GM12878 (cell line): ENCODE results near the gene CDRT15. TPM values are rescaled to one million over a fixed set of nuclear protein-coding genes. Genes with fewer than 3 reads are reported as not detected.
"Not testable (repeated sequence)": the region's sequence is repeated elsewhere in the genome, so short reads cannot be mapped to it uniquely, and the experiment has no call there.

Source experiments
- ATAC-seq: fragments of 200-7000 bp; cut with Tn5 transposase; 3 replicates; pipeline ENCODE4 v1.9.1; 2020; ENCODE audit warnings: mild to moderate bottlenecking, moderate library complexity
- BruUV-seq: library from RNA; stranded (reverse); fragments of 400-500 nt; replicated peaks from 2 replicates; lab custom pipeline; 2021; lab: Mats Ljungman, UMichigan
- CTCF ChIA-PET: fragments of 300-600 bp; sonication (Branson Sonifier 250); formaldehyde crosslinking; extraction: SDS; loops from one replicate; lab custom pipeline; 2021; ENCODE audit warnings: inconsistent platforms; lab: Yijun Ruan, JAX
- POLR2A ChIA-PET: fragments of 350-600 bp; formaldehyde crosslinking; extraction: SDS; loops from one replicate; lab custom pipeline; 2021; ENCODE audit warnings: inconsistent platforms; lab: Charles Lee
- RAD21 ChIA-PET: fragments of 300-600 bp; sonication (Branson Sonifier 250); formaldehyde crosslinking; loops from one replicate; lab custom pipeline; 2023; ENCODE audit warnings: antibody characterized with exemption; ENCODE audit not compliant: unreplicated experiment; lab: Charles Lee
- SMC1A ChIA-PET: fragments of 300-600 bp; sonication (Branson Sonifier 250); formaldehyde crosslinking; loops from one replicate; lab custom pipeline; 2023; ENCODE audit not compliant: unreplicated experiment, uncharacterized antibody; lab: Charles Lee
- DNase-seq: peaks from one replicate; pipeline ENCODE4 v3.0.0-alpha.2; 2011; ENCODE audit warnings: low read depth, low spot score
- FAIRE-seq: peaks from 3 replicates; lab custom pipeline; 2011; peaks lifted over from hg19 to GRCh38; lab: Jason Lieb, UNC
- H2AFZ ChIP-seq: 2 replicates; pipeline ENCODE4 v1.6.0; 2011; ENCODE audit warnings: low read depth, low read length, control low read depth; ENCODE audit not compliant: control insufficient read depth
- H3K27ac ChIP-seq: 2 replicates; pipeline ENCODE4 v1.5.1; 2011; ENCODE audit warnings: control low read depth; ENCODE audit not compliant: control insufficient read depth, insufficient read depth
- H3K27me3 ChIP-seq, 2 experiments: replicated peaks in 1 of 2; 2 replicates each; pipeline versions ENCODE4 v1.6.0 to v1.6.1; 2011; ENCODE audit warnings: low read length in 1 of 2; ENCODE audit not compliant: control insufficient read depth in 2 of 2, insufficient read depth in 2 of 2
- H3K36me3 ChIP-seq, 2 experiments: 2 replicates each; pipeline ENCODE4 v1.5.1; 2011; ENCODE audit warnings: low read length in 1 of 2; ENCODE audit not compliant: control insufficient read depth in 2 of 2, insufficient read depth in 2 of 2
- H3K4me1 ChIP-seq: 2 replicates; pipeline ENCODE4 v1.6.1; 2011; ENCODE audit warnings: mild to moderate bottlenecking, low read length, moderate library complexity, mixed read lengths; ENCODE audit not compliant: control insufficient read depth, insufficient read depth
- H3K4me2 ChIP-seq: 2 replicates; pipeline ENCODE4 v1.6.0; 2011; ENCODE audit warnings: control low read depth; ENCODE audit not compliant: control insufficient read depth, insufficient read depth
- H3K4me3 ChIP-seq: fragments of 200-600 bp; sonication (generic); 2 replicates; pipeline ENCODE4 v1.5.1; 2016
- H3K79me2 ChIP-seq: 2 replicates; pipeline ENCODE4 v1.6.0; 2011; ENCODE audit warnings: low read length; ENCODE audit not compliant: control insufficient read depth, insufficient read depth
- H3K9ac ChIP-seq: 2 replicates; pipeline ENCODE4 v1.8.0; 2011; ENCODE audit warnings: low read length, control low read depth, mixed read lengths; ENCODE audit not compliant: control insufficient read depth, insufficient read depth
- H3K9me3 ChIP-seq: replicated peaks from 3 replicates; pipeline ENCODE4 v1.5.1; 2011; ENCODE audit warnings: mild to moderate bottlenecking, low read length; ENCODE audit not compliant: control insufficient read depth, insufficient read depth
- H4K20me1 ChIP-seq: 2 replicates; pipeline ENCODE4 v1.6.0; 2011; ENCODE audit not compliant: control insufficient read depth, insufficient read depth
- WGBS: methylation state at CpG from one replicate; pipeline ENCODE4 v1.1.6; 2016; ENCODE audit warnings: low lambda C conversion rate; ENCODE audit not compliant: insufficient replicate concordance, insufficient coverage; ENCODE audit errors: missing lambda C conversion rate; 5-methylcytosine and 5-hydroxymethylcytosine counted together
- in situ Hi-C: fragments of 300-500 bp; cut with MboI; formaldehyde crosslinking; loops from 9 replicates; pipeline ENCODE4 v1.14.3; 2018; ENCODE audit warnings: mixed read lengths
- intact Hi-C: fragments of 100-400 bp; cut with micrococcal nuclease; formaldehyde crosslinking; loops from one replicate; pipeline ENCODE4 v1.14.2; 2022; ENCODE audit not compliant: unreplicated experiment
- polyA plus RNA-seq, 11 experiments: library from polyadenylated mRNA; depleted of rRNA in 4 of 11; unstranded in 6 of 11; stranded (reverse) in 5 of 11; fragments of >200 nt; fragmentation: Nextera tagmentation in 4 of 11; fragmentation: Illumina TruSeq in 1 of 11; extraction: Ambion mirVana in 4 of 11; extraction: Trizol in 1 of 11; gene quantifications; 1 replicate in 1 of 11; 2 replicates in 10 of 11; pipeline versions ENCODE4 v1.2.1 to v1.2.3, GENCODE V29; 2011 to 2016; ENCODE audit warnings: inconsistent platforms in 2 of 11, missing spikeins in 2 of 11, low read depth in 1 of 11
- total RNA-seq, 4 experiments: library from RNA; depleted of rRNA in 3 of 4; stranded (reverse); fragments of >200 nt in 3 of 4; fragmentation: Illumina TruSeq in 1 of 4; extraction: Trizol in 1 of 4; gene quantifications; 2 replicates each; pipeline versions ENCODE4 v1.2.1 to v1.2.3, GENCODE V29; 2013 to 2021

CDRT15 gene
- total and polyA plus RNA-seq, 10 of the 15 experiments (the other 5 are each of a cell fraction or from before 2014, with no cell fraction given) = 0.29 TPM; not detected in 9

- BruUV-seq, H3K36me3 ChIP-seq, RAD21 ChIA-PET, H3K4me1 ChIP-seq, H3K9me3 ChIP-seq, H3K27me3 ChIP-seq, CTCF ChIA-PET, H4K20me1 ChIP-seq, H3K79me2 ChIP-seq, H3K4me2 ChIP-seq, SMC1A ChIA-PET, POLR2A ChIA-PET, FAIRE-seq, H3K9ac ChIP-seq, H3K4me3 ChIP-seq, ATAC-seq, H2AFZ ChIP-seq, intact Hi-C loops, H3K27ac ChIP-seq, in situ Hi-C loops, DNase-seq: not testable (repeated sequence)
- WGBS = 85% methylated on average over 2 of the region's 4 CpGs
Observed at GRCh38 chr17:14186443-14186842, 50.2 kb downstream of the CDRT15 start.

Other genes with a start within 250 kb of the CDRT15 start
- 25.0 and 26.0 TPM in 2 replicates for gene COX10, start 167.4 kb downstream of the CDRT15 start, total RNA-seq (2014; rRNA removed)
- 18.7 and 19.3 TPM in 2 replicates for gene COX10, start 167.4 kb downstream of the CDRT15 start, total RNA-seq (2014; rRNA removed; fragmentation: Illumina TruSeq; extraction: Trizol)
- gene COX10, start 167.4 kb downstream of the CDRT15 start, total RNA-seq (2021) = 21.2 and 22.8 TPM in 2 replicates
- 17.9 and 19.8 TPM in 2 replicates for gene COX10, start 167.4 kb downstream of the CDRT15 start, polyA plus RNA-seq (2011; rRNA removed)
- 20.7 and 29.3 TPM in 2 replicates for gene COX10, start 167.4 kb downstream of the CDRT15 start, polyA plus RNA-seq (2014; fragmentation: Illumina TruSeq; extraction: Trizol)
- gene COX10, start 167.4 kb downstream of the CDRT15 start, polyA plus RNA-seq (2014; fragmentation: Nextera tagmentation; extraction: Ambion mirVana) = 10 to 100 TPM in 1 of 2 experiments, 1 to 10 TPM in 1; 9.6 to 12.6 TPM
- gene COX10, start 167.4 kb downstream of the CDRT15 start, polyA plus RNA-seq (2014; rRNA removed) = 16.2 and 16.9 TPM in 2 replicates
- 10 to 100 TPM; 28.7 to 29.4 TPM for gene COX10, start 167.4 kb downstream of the CDRT15 start, polyA plus RNA-seq (2016; fragmentation: Nextera tagmentation; extraction: Ambion mirVana)
- gene HS3ST3B1, start 64.2 kb upstream of the CDRT15 start, total RNA-seq (2014; rRNA removed) = 0.06 and 0.11 TPM in 2 replicates
- gene HS3ST3B1, start 64.2 kb upstream of the CDRT15 start, total RNA-seq (2014; rRNA removed; fragmentation: Illumina TruSeq; extraction: Trizol) = 0.04 and 0.05 TPM in 2 replicates
- gene HS3ST3B1, start 64.2 kb upstream of the CDRT15 start, total RNA-seq (2021) = 0.11 and 0.13 TPM in 2 replicates
- gene HS3ST3B1, start 64.2 kb upstream of the CDRT15 start, polyA plus RNA-seq (2011; rRNA removed) = 0.03 TPM in 1 of 2 replicates, not detected in the other
- gene HS3ST3B1, start 64.2 kb upstream of the CDRT15 start, polyA plus RNA-seq (2014; fragmentation: Illumina TruSeq; extraction: Trizol) = 0.03 TPM in 1 of 2 replicates, not detected in the other
- gene HS3ST3B1, start 64.2 kb upstream of the CDRT15 start, polyA plus RNA-seq (2014; fragmentation: Nextera tagmentation; extraction: Ambion mirVana) = under 1 TPM in 1 of 2 experiments, not detected in 1; 0.04 TPM
- 0.14 TPM in 1 of 2 replicates, not detected in the other for gene HS3ST3B1, start 64.2 kb upstream of the CDRT15 start, polyA plus RNA-seq (2014; rRNA removed)
- gene HS3ST3B1, start 64.2 kb upstream of the CDRT15 start, polyA plus RNA-seq (2016; fragmentation: Nextera tagmentation; extraction: Ambion mirVana) = under 1 TPM in 1 of 2 experiments, not detected in 1; 0.08 TPM